Esophagus muscularis mucosa (tissue), 3 donors: ENCODE data around the gene KDM7A.

Source experiments
- POLR2A ChIP-seq: fragments of 450-650 bp; IDR thresholded peaks from one replicate; pipeline ENCODE4 v1.6.1; 2017; ENCODE audit warnings: antibody characterized with exemption, moderate library complexity, mild to moderate bottlenecking, low read depth
- POLR2AphosphoS5 ChIP-seq, 2 donors: sonication (generic); formaldehyde crosslinking; IDR thresholded peaks; one replicate each; pipeline ENCODE4 v1.6.1; 2017; ENCODE audit warnings: antibody characterized with exemption in 2 of 2
- TF ChIP-seq, protein P1 (sequence below), 3 experiments: fragments of 200-600 bp in 2 of 3; fragments of 450-650 bp in 1 of 3; sonication (generic) in 2 of 3; IDR thresholded peaks; one replicate each; pipeline ENCODE4 v1.5.1; 2017 to 2019; ENCODE audit warnings: antibody characterized with exemption in 3 of 3, mild to moderate bottlenecking in 2 of 3, moderate library complexity in 1 of 3

DNA sequence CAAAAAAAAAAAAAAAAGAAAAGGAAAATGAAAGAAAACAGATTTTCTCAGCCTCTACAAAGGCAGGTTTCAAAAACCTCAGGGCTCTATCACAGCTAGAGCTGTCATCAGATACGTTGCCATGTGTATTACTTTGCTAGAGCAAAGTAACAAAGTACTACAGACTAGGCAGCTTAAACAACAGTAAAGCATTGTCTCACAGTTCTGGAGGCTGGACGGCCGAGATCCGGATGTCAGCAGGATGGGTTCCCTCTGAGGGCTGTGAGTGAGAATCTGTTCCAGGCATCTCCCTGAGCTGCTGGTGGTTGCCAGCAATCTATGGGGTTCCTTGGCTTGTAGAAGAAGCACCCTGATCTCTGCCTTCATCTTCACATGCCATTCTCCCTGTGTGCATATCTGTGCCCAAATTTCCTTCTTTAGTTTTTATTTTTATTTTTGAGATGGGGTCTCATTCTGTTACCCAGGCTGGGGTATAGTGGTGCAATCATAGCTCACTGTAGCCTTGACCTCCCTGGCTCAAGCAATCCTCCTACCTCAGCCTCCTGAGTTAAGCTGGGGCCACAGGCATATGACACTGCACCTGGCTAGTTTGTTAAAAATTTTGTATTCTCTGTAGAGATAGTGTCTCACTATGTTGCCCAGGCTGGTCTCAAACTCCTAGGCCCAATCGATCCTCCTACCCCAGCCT lies 48.9 kb upstream of the KDM7A start:
- TF ChIP-seq POLR2AphosphoS5 (IDR thresholded peaks at IDR 0.05) (no peak), POLR2A (no peak)
- TF ChIP-seq, protein P1, sequence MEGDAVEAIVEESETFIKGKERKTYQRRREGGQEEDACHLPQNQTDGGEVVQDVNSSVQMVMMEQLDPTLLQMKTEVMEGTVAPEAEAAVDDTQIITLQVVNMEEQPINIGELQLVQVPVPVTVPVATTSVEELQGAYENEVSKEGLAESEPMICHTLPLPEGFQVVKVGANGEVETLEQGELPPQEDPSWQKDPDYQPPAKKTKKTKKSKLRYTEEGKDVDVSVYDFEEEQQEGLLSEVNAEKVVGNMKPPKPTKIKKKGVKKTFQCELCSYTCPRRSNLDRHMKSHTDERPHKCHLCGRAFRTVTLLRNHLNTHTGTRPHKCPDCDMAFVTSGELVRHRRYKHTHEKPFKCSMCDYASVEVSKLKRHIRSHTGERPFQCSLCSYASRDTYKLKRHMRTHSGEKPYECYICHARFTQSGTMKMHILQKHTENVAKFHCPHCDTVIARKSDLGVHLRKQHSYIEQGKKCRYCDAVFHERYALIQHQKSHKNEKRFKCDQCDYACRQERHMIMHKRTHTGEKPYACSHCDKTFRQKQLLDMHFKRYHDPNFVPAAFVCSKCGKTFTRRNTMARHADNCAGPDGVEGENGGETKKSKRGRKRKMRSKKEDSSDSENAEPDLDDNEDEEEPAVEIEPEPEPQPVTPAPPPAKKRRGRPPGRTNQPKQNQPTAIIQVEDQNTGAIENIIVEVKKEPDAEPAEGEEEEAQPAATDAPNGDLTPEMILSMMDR (IDR thresholded peaks at IDR 0.05) = no peak
